Panc1 (cell line): ENCODE measurements around the gene TRIM64C.
"Not testable (repeated sequence)": the region's sequence is repeated elsewhere in the genome, so short reads cannot be mapped to it uniquely, and the experiment has no call there.

Experiments
- POLR2AphosphoS5 ChIP-seq: IDR thresholded peaks from 2 replicates; pipeline ENCODE4 v1.6.1; 2012; ENCODE audit warnings: mild to moderate bottlenecking, low read depth, low read length, moderate library complexity
- TF ChIP-seq, protein P1 (sequence below): fragments of 450-650 bp; IDR thresholded peaks from 2 replicates; pipeline ENCODE4 v1.5.1; 2017; ENCODE audit warnings: mild to moderate bottlenecking

GRCh38 chr11:49102356-49102755 is 43.4 kb upstream of the TRIM64C start:
- TF ChIP-seq, protein P1, sequence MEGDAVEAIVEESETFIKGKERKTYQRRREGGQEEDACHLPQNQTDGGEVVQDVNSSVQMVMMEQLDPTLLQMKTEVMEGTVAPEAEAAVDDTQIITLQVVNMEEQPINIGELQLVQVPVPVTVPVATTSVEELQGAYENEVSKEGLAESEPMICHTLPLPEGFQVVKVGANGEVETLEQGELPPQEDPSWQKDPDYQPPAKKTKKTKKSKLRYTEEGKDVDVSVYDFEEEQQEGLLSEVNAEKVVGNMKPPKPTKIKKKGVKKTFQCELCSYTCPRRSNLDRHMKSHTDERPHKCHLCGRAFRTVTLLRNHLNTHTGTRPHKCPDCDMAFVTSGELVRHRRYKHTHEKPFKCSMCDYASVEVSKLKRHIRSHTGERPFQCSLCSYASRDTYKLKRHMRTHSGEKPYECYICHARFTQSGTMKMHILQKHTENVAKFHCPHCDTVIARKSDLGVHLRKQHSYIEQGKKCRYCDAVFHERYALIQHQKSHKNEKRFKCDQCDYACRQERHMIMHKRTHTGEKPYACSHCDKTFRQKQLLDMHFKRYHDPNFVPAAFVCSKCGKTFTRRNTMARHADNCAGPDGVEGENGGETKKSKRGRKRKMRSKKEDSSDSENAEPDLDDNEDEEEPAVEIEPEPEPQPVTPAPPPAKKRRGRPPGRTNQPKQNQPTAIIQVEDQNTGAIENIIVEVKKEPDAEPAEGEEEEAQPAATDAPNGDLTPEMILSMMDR = not testable (repeated sequence)
- not testable (repeated sequence) for TF ChIP-seq POLR2AphosphoS5
